NCI-H2171 treated with DMSO at 0.1 percent for 48 hours (cell line): Measurements from ENCODE around the gene ABLIM1.

Experiments
- DNase-seq: peaks from one replicate; lab custom pipeline; 2025; lab: John Stamatoyannopoulos, UW

ABLIM1 gene

GRCh38 chr10:114489521-114490310, 168.4 kb downstream of the ABLIM1 start:
- no peak for DNase-seq

GRCh38 chr10:114487815-114488536, 170.1 kb downstream of the ABLIM1 start:
- no peak for DNase-seq

DNA sequence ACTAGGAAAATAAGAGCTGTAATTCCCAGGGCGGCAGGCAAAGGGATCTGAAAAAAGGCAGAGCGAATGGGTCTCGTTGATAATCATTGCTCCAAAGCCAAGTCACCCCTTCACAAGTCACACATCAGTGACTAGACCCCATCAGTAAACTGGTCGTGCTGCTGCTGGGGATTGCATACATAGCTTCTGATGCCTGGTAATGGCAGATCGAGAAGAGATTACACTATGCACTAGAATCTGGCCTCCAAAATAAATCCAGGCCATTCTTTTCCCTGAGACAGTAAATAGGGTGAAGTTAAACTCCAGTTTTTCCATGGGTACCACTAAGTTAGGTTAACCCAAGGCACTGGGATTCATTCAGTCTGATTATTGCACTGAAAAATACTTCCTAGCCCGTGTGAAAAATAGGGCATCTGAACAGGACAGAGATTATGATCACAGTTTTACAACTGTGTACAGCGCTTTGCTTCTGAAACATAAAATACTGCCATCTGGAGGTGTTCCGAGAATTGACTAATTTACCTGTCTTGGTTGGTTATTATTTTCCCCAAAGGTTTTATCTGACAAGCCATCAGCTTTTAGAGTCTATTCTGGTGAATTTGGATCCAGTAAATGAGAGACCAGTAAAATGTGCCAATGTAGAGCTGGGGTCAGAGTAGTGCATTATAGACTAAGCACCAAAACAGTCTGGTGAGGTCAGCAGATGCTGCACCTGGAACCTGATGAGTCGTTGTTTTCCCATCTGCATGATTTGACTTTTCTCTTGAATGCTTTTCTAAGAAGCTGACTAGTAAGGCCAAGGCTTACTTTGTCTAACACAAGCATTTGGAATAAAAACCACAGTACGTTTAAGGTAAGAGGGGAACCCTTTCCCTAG, 170.9 kb downstream of the ABLIM1 start:
- no peak for DNase-seq

- DNase-seq = no peak
Observed at GRCh38 chr10:114485696-114486400, 172.2 kb downstream of the ABLIM1 start.

- no peak for DNase-seq
Observed at GRCh38 chr10:114483575-114483974, 174.5 kb downstream of the ABLIM1 start.

DNA sequence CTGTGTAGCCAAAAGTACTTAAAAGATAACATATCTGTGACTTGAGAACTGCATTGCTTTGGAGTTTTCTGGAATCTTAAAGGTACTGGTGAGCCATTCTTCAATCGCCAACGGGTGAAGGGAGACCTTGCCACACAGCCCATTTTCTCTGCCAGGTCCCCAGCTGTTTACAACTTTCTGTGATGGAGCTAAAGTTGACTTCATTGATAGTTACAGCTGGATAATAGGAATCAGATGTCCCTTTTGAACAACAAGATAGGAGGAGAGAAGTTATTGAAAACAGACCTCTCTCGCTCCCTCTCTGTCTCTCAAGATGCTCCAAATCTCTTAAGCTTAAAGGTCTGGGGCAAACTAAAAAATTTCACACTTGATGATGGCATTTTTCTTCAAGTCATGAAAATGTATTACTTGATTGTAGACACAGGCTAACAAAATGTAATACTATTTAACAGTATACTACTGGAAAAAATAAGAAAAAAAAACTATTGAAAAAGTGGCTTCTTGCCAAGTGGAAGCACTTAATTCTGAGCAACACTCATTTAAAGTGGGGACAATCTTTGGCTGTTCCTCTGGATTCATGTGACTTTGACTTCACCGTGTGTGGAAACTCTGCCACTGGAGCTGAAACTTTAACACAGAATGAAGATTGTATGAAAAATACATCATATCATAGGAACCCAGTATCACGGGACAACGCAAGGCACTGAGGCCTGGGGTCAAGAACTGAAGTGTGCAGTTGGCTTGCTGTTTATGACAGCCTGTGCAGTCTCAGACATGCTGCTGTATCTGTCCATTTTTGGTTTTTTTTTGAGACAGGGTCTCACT, 175.4 kb downstream of the ABLIM1 start:
- DNase-seq = no peak

DNA sequence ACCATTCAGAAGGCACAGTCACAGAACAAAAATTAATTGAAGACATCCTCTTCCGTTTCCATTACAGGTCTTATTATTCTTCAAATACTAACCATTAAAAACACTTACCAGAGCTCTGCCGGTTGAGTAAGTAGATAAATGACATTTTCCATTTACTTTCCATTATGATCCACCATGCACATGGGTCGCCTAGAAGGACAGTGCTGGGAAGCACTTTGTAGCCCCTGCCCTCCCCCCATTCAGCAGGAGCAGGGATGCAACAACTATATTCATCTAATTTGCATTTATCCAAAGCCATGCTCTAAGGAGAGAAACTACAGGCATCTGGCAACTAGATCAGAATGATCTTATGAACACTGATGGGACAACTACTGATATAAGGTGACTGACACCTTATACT, 177.0 kb downstream of the ABLIM1 start:
- DNase-seq = no peak

DNA sequence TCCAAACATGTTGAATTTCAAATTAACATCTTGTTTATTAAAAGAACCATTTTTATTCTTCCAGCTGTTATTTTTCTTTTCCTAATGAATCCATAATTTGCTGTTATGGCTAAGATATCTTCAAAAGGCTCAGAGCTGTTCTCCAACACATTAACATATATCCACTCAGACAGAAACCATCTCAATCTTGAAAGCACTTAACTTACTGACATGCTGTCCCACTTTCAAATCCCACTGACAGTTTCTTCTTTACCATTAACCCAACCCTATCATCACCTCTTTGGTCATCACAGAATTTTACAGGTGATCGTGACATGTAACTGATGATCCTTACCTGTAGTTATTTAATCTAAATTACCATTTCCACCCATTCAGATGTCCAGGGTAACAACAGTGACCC, 178.2 kb downstream of the ABLIM1 start:
- DNase-seq = no peak

DNA sequence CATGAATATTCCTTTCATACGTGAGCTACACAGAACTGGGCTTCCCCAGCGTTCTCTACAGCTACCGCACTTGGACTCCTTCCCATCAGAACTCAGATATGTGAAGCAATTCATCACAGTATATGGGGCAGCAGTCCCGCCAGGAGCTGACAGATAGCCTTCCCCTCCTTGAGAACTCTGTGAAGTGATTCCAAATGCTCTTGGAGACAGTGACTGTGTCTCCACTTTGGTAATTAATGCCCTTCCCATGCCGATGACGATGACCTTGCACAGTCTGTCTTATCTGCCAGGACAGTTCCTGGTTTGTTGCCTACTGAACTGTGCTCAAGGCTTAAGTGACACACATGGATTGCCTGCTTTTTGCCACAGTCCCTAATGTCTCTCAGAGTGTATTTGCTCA, 178.8 kb downstream of the ABLIM1 start:
- no peak for DNase-seq

- DNase-seq = no peak
Observed at GRCh38 chr10:114478281-114478680, 179.8 kb downstream of the ABLIM1 start.

- no peak for DNase-seq
Observed at GRCh38 chr10:114477285-114477684, 180.8 kb downstream of the ABLIM1 start.

DNA sequence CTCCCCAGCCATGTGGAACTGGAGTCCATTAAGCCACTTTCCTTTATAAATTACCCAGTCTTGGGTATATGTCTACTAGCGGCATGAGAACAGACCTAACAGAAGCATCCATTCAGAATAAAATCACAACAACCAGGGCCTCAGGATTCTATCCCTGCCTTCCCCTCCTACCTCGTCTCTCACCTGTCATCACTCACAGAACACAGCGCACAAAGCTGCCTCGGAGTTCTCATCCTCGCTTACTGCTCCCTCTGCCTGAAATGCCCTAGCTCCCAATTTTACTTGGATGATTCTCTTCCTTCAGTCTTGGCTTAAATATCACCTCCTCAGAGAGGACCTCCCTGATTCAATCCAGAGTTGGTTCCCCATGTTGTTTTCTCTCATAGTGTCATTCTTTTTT, 183.1 kb downstream of the ABLIM1 start:
- no peak for DNase-seq

- no peak for DNase-seq
Observed at GRCh38 chr10:114473776-114474175, 184.3 kb downstream of the ABLIM1 start.

DNA sequence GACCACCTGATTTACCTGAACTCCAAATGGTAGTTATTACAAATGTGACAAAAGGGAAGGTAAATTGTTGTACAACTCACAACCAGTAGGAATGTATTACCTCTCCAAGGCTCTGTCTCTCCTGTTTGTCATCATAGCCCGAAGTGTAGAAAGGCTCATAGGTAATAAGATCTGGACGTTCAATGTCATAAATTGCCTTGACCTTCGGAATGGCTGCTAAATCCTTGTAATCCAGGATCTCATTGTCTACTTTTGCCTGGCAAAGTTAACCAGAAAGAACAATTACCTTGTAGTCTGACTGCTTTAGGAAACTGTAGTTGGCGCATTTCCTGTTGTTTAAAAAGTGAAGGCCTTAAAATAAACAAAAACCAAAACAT, 185.2 kb downstream of the ABLIM1 start:
- DNase-seq = no peak

- DNase-seq = no peak
Observed at GRCh38 chr10:114471906-114472876, 185.9 kb downstream of the ABLIM1 start.

- peak; percentile 13 for DNase-seq
Observed at GRCh38 chr10:114470956-114471905, 186.8 kb downstream of the ABLIM1 start.

GRCh38 chr10:114470361-114470760, 187.7 kb downstream of the ABLIM1 start:
- no peak for DNase-seq

- no peak for DNase-seq
Observed at GRCh38 chr10:114458955-114459354, 199.1 kb downstream of the ABLIM1 start.
